C4-2B (cell line): Measurements from ENCODE around the gene MPP3.

Experiments
- H3K27ac ChIP-seq: fragments of 450-650 bp; 2 replicates; pipeline ENCODE4 v1.5.1; 2017
- CTCF ChIP-seq: fragments of 450-650 bp; conservative IDR thresholded peaks from 2 replicates; pipeline ENCODE4 v1.5.1; 2017; ENCODE audit warnings: mild to moderate bottlenecking
- ZFX ChIP-seq: fragments of 450-650 bp; IDR thresholded peaks from 2 replicates; pipeline ENCODE4 v1.6.1; 2017

Gene MPP3

DNA sequence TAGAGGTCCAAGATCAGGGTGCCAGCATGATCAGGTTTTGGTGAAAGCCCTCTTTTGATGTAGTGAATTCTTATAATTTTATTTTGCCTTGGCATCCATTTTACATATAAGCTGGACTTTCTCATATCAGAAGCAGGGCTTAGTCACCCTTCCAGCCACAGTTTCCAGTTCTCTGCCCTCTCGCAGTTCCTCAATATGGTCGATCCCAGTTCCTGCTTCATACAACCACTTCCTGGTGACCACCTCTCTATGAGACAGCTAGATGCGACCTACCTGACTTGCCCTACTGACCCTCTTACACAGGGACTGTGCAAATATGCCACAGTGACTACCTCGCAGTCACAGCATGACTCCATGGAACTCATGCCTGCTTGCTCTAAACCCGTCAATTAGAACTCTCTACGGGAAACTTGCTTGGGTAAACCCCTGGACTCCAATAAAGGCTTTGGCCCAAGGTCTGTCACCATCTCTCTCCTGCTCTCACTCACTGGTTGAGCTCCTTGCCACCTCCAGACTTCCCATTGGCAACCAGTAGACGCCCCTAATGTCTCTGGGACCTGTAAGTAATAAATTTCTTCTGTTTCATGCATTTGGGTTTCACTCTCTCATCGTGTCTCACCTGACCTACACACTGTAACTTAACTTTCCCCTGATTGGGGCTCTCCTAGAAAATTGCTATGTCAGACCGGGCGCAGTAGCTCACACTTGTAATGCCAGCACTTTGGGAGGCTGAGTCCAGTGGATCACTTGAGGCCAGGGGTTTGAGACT is 35.5 kb upstream of the MPP3 start:
- H3K27ac ChIP-seq: no peak overlapping the region
- TF ChIP-seq ZFX: no peak
- no peak for TF ChIP-seq CTCF

GRCh38 chr17:43864161-43864984 is 31.4 kb upstream of the MPP3 start:
- H3K27ac ChIP-seq: no peak overlapping the region
- TF ChIP-seq CTCF: no peak
- no peak for TF ChIP-seq ZFX

GRCh38 chr17:43861960-43862359 is 29.0 kb upstream of the MPP3 start:
- TF ChIP-seq CTCF: no peak
- no peak for TF ChIP-seq ZFX
- no peak overlapping the region for H3K27ac ChIP-seq

DNA sequence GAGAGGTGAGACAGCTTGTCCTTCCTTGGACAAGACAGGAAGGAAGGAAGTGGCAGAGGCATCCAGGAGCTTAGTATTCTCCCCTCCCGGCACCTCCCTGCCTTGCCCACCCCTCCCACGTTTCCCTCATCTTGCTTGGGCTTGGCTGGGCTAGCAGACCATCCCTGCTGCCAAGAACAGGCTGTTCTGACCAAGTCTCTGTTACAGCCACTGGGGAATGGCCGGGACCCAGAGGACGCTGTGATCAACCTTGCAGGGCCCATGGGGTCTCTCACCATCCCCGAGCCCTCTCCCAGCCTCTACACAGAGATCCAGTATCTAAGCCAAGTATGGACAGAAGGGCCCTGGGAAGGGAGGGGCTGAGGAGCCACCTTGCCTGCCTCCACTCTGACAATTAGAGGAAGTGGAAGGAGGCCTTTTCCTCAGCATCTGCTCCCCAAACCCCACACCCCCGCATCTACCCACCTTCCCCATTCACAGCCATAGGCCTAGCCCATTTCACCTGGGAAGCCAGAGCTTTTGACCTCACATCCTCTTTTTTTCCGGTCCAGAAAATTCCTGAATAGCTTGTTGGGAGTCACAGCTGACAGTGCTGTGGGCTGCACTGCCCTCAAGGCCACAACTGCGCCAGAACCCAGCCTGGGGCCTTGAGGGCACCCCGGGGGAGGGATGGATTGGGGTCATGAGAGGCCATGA is 28.1 kb upstream of the MPP3 start:
- H3K27ac ChIP-seq: no peak overlapping the region
- no peak for TF ChIP-seq ZFX
- TF ChIP-seq CTCF: no peak

DNA sequence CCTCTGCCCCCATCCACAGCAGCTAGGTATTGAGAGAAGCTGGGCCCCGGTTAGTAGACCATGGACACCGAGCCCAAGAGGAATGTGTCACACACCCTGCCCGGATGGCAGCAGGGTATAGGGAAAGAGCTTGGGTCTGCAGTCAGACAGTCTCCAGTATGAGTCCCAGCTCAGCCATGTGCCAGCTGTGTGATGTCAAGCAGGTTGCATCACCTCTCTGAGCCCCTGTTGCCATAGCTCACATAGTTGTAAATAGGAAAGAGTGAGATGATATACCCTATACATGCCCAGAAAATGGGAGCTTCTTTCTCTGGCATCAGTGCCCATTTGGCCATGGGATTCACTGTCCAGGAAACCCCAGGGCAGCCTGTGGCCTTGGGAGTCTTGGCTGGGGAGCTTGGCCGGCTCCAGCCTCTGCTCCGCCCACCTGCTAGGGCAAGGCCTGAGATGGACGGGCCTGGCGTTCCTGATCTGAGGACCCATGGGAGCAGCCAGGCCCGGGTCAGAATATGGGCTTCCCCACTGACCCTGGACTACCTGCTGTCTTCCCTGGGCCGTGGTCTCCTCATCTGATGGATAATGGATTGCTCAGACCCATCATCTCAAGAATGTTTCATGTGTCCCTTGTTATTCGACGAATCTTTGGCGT is 27.3 kb upstream of the MPP3 start:
- no peak overlapping the region for H3K27ac ChIP-seq
- TF ChIP-seq CTCF: no peak
- no peak for TF ChIP-seq ZFX

GRCh38 chr17:43857957-43858600 is 25.1 kb upstream of the MPP3 start:
- H3K27ac ChIP-seq: no peak overlapping the region
- TF ChIP-seq CTCF: no peak
- TF ChIP-seq ZFX: no peak
